SJSA1 (cell line): ENCODE results near the gene POGK. TPM values are rescaled to one million over a fixed set of nuclear protein-coding genes. Genes with fewer than 3 reads are reported as not detected.

Source experiments
- DNase-seq, 2 experiments: peaks; one replicate each; pipeline ENCODE4 v3.0.0-alpha.2; 2015 to 2020; ENCODE audit warnings: low spot score in 2 of 2, low read depth in 1 of 2
- H3K27ac ChIP-seq: fragments of 250-450 bp; sonication (Bioruptor Pico); 2 replicates; pipeline ENCODE4 v1.5.1; 2020; ENCODE audit warnings: mild to moderate bottlenecking, moderate library complexity
- H3K27me3 ChIP-seq: fragments of 250-450 bp; sonication (Bioruptor Pico); replicated peaks from 2 replicates; pipeline ENCODE4 v1.5.1; 2020; ENCODE audit warnings: mild to moderate bottlenecking, moderate library complexity
- H3K36me3 ChIP-seq: fragments of 250-450 bp; sonication (Bioruptor Pico); 2 replicates; pipeline ENCODE4 v1.5.1; 2020; ENCODE audit warnings: mild to moderate bottlenecking
- H3K4me1 ChIP-seq: fragments of 250-450 bp; sonication (Bioruptor Pico); replicated peaks from 2 replicates; pipeline ENCODE4 v1.6.1; 2021; ENCODE audit warnings: mild to moderate bottlenecking
- H3K4me3 ChIP-seq: fragments of 250-450 bp; sonication (Bioruptor Pico); 2 replicates; pipeline ENCODE4 v1.5.1; 2020; ENCODE audit warnings: mild to moderate bottlenecking
- H3K9me3 ChIP-seq: fragments of 250-450 bp; sonication (Bioruptor Pico); replicated peaks from 2 replicates; pipeline ENCODE4 v1.5.1; 2020; ENCODE audit warnings: mild to moderate bottlenecking
- total RNA-seq: library from RNA; depleted of rRNA; stranded (reverse); fragments of >200 nt; shearing (Covaris generic); gene quantifications from 2 replicates; pipeline ENCODE4 v1.2.3, GENCODE V29; 2014; rRNA removed

POGK gene
- total RNA-seq, 1 experiment from 2014 or later, result 44.6 TPM

- no peaks in the 10 kb centered on the region; the same call in 1 of the 2 replicates for H3K9me3 ChIP-seq
- no peaks in the 10 kb centered on the region for H3K27me3 ChIP-seq
- H3K27ac ChIP-seq, result no peak overlapping the region
- no peak overlapping the region for H3K4me3 ChIP-seq
- peaks cover 45% of the 10 kb centered on the region for H3K4me1 ChIP-seq
- H3K36me3 ChIP-seq, result no peaks in the 10 kb centered on the region
- DNase-seq, result no peak
These were observed 60.5 kb downstream of the POGK start for GRCh38 chr1:166899769-166900168.

GRCh38 chr1:166900987-166901386 lies 61.7 kb downstream of the POGK start:
- Histone ChIP-seq H3K27ac (peak overlapping the region; percentile 76), H3K36me3 (no peaks in the 10 kb centered on the region), H3K9me3 (no peaks in the 10 kb centered on the region; the same call in 1 of the 2 replicates), H3K4me3 (no peak overlapping the region), H3K27me3 (no peaks in the 10 kb centered on the region), H3K4me1 (peaks cover 56% of the 10 kb centered on the region)
- peak; percentile 60 to 82 for DNase-seq

DNA sequence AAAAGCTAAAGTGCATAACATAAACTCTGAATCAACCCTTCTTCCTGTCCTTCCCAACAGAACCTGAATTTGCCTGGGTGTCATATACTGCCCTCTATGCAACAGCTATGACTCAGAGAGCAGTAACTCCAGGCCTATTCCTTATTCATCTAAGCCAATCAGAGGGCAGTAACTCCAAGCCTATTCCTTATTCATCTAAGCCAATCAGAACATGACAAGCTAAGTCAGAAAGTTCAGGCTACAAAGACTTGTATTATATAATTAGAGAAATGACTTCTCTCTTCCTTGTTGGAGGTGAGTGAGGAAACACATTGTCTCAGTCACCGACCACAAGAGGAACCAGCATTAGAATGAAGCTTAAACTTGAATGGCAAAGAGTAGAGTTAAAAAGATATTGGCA lies 63.0 kb downstream of the POGK start:
- Histone ChIP-seq H3K27ac (peak overlapping the region; percentile 76), H3K36me3 (no peaks in the 10 kb centered on the region), H3K27me3 (no peaks in the 10 kb centered on the region), H3K4me1 (peaks cover 68% of the 10 kb centered on the region), H3K9me3 (no peaks in the 10 kb centered on the region; the same call in 1 of the 2 replicates), H3K4me3 (no peak overlapping the region)
- DNase-seq, result peak; percentile 61 to 80

GRCh38 chr1:166903232-166903631 lies 64.0 kb downstream of the POGK start:
- H3K27ac ChIP-seq, result no peak overlapping the region

GRCh38 chr1:166905136-166905535 lies 65.9 kb downstream of the POGK start:
- Histone ChIP-seq H3K36me3 (no peaks in the 10 kb centered on the region), H3K27ac (peak overlapping the region; percentile 96), H3K27me3 (no peaks in the 10 kb centered on the region), H3K4me1 (peaks cover 70% of the 10 kb centered on the region), H3K4me3 (no peak overlapping the region), H3K9me3 (no peaks in the 10 kb centered on the region)
- peak in 1 of 2 experiments; percentile 51 for DNase-seq

More at GRCh38 chr1:166903232-166903631, 64.0 kb downstream of the POGK start:
- H3K4me1 ChIP-seq, result peaks cover 76% of the 10 kb centered on the region
- no peaks in the 10 kb centered on the region for H3K9me3 ChIP-seq
- no peaks in the 10 kb centered on the region for H3K36me3 ChIP-seq
- H3K4me3 ChIP-seq, result no peak overlapping the region
- no peak for DNase-seq
- no peaks in the 10 kb centered on the region for H3K27me3 ChIP-seq

GRCh38 chr1:166905900-166906299 lies 66.6 kb downstream of the POGK start:
- Histone ChIP-seq H3K9me3 (no peaks in the 10 kb centered on the region), H3K27me3 (no peaks in the 10 kb centered on the region), H3K4me1 (peaks cover 67% of the 10 kb centered on the region), H3K4me3 (no peak overlapping the region), H3K27ac (peak overlapping the region; percentile 96), H3K36me3 (no peaks in the 10 kb centered on the region)
- DNase-seq, result peak; percentile 81 to 92

Other genes starting within 250 kb of the POGK start
- 20.6 and 22.6 TPM in 2 replicates for gene TADA1, start 36.8 kb downstream of the POGK start, total RNA-seq
- gene ILDR2, start 136.1 kb downstream of the POGK start, total RNA-seq, result 39.4 and 43.5 TPM in 2 replicates
- 0.05 TPM in 1 of 2 replicates, not detected in the other for gene MAEL, start 149.8 kb downstream of the POGK start, total RNA-seq